Left lobe of liver (tissue), 2 donors: ENCODE results near the gene PRKCQ. TPM values are rescaled to one million over a fixed set of nuclear protein-coding genes. Genes with fewer than 3 reads are reported as not detected.

Source experiments
- ATAC-seq: fragments of 200-7000 bp; cut with Tn5 transposase; one replicate; pipeline ENCODE4 v1.9.1; 2020; ENCODE audit warnings: mild to moderate bottlenecking, moderate library complexity
- DNase-seq: peaks from one replicate; pipeline ENCODE4 v3.0.0-alpha.2; 2020; ENCODE audit warnings: low spot score
- total RNA-seq: library from RNA; stranded (reverse); gene quantifications from one replicate; pipeline ENCODE4 v1.2.1, GENCODE V29; 2021
- donor health status: DM: no; HTN: no; CAD: no; lungs with moderate emphysema.
- donor health status: DM: no; HTN: yes; CAD: no.

PRKCQ gene
- total RNA-seq, 1 donor from 2014 or later: 0.20 TPM

GRCh38 chr10:6570893-6571292 lies 9.2 kb downstream of the PRKCQ start:
- ATAC-seq: no peak
- DNase-seq: no peak

GRCh38 chr10:6569259-6569658 lies 10.8 kb downstream of the PRKCQ start:
- DNase-seq (no peak), ATAC-seq (no peak)

GRCh38 chr10:6567884-6568283 lies 12.2 kb downstream of the PRKCQ start:
- no peak for DNase-seq
- no peak for ATAC-seq

- ATAC-seq (no peak), DNase-seq (no peak)
These were observed 12.8 kb downstream of the PRKCQ start for GRCh38 chr10:6567203-6567703.

- ATAC-seq: no peak
- no peak for DNase-seq
These were observed 14.5 kb downstream of the PRKCQ start for GRCh38 chr10:6565588-6565987.

- ATAC-seq (no peak), DNase-seq (no peak)
These were observed 15.7 kb downstream of the PRKCQ start for GRCh38 chr10:6564367-6564766.

GRCh38 chr10:6563731-6564130 lies 16.3 kb downstream of the PRKCQ start:
- no peak for DNase-seq
- ATAC-seq: no peak

- DNase-seq (no peak), ATAC-seq (no peak)
These were observed 17.0 kb downstream of the PRKCQ start for GRCh38 chr10:6563075-6563474.

GRCh38 chr10:6562221-6562620 lies 17.9 kb downstream of the PRKCQ start:
- ATAC-seq: no peak
- no peak for DNase-seq

- ATAC-seq (no peak), DNase-seq (no peak)
These were observed 18.5 kb downstream of the PRKCQ start for GRCh38 chr10:6561552-6561951.

- no peak for DNase-seq
- no peak for ATAC-seq
These were observed 21.2 kb downstream of the PRKCQ start for GRCh38 chr10:6558759-6559461.

GRCh38 chr10:6558272-6558671 lies 21.8 kb downstream of the PRKCQ start:
- DNase-seq: no peak
- ATAC-seq: no peak

GRCh38 chr10:6553937-6554336 lies 26.1 kb downstream of the PRKCQ start:
- no peak for ATAC-seq

GRCh38 chr10:6543431-6544005 lies 36.6 kb downstream of the PRKCQ start:
- DNase-seq (no peak), ATAC-seq (no peak)

More at GRCh38 chr10:6553937-6554336, 26.1 kb downstream of the PRKCQ start:
- no peak for DNase-seq

GRCh38 chr10:6542999-6543430 lies 37.1 kb downstream of the PRKCQ start:
- DNase-seq: no peak
- ATAC-seq: no peak

GRCh38 chr10:6539833-6540232 lies 40.2 kb downstream of the PRKCQ start:
- ATAC-seq: no peak
- DNase-seq: no peak

GRCh38 chr10:6537770-6538169 lies 42.3 kb downstream of the PRKCQ start:
- no peak for ATAC-seq
- DNase-seq: no peak

- no peak for ATAC-seq
- no peak for DNase-seq
These were observed 44.0 kb downstream of the PRKCQ start for GRCh38 chr10:6536102-6536501.

- ATAC-seq (no peak), DNase-seq (no peak)
These were observed 44.8 kb downstream of the PRKCQ start for GRCh38 chr10:6535156-6535764.

GRCh38 chr10:6532321-6532720 lies 47.8 kb downstream of the PRKCQ start:
- no peak for DNase-seq

GRCh38 chr10:6530966-6531365 lies 49.1 kb downstream of the PRKCQ start:
- ATAC-seq (no peak), DNase-seq (no peak)

More at GRCh38 chr10:6532321-6532720, 47.8 kb downstream of the PRKCQ start:
- ATAC-seq: no peak

GRCh38 chr10:6530211-6530840 lies 49.8 kb downstream of the PRKCQ start:
- ATAC-seq: no peak
- no peak for DNase-seq
